Subcutaneous adipose tissue (tissue), 4 donors: ENCODE measurements around the gene DCBLD1. TPM values are rescaled to one million over a fixed set of nuclear protein-coding genes. Genes with fewer than 3 reads are reported as not detected.

Source experiments
- CTCF ChIP-seq: fragments of 450-650 bp; IDR thresholded peaks from one replicate; pipeline ENCODE4 v1.5.1; 2016; ENCODE audit warnings: low read depth, mild to moderate bottlenecking, control low read depth, antibody characterized with exemption, moderate library complexity
- small RNA-seq: library from RNA; depleted of rRNA; stranded (forward); fragments of <200 nt; gene quantifications from one replicate; pipeline ENCODE3, GENCODE V24; 2016
- total RNA-seq, 4 donors: library from RNA; depleted of rRNA; stranded (reverse); fragments of >200 nt; gene quantifications; one replicate each; pipeline ENCODE4 v1.1.0, GENCODE V29; 2016

DCBLD1 gene
- total RNA-seq, 4 donors from 2014 or later: 8.8 to 22.2 (median 18.6) TPM

GRCh38 chr6:117590447-117590846 is 108.0 kb downstream of the DCBLD1 start:
- TF ChIP-seq CTCF: no peak

GRCh38 chr6:117591405-117591804 is 108.9 kb downstream of the DCBLD1 start:
- no peak for TF ChIP-seq CTCF

- no peak for TF ChIP-seq CTCF
Observed at GRCh38 chr6:117592983-117593759, 110.7 kb downstream of the DCBLD1 start.

- no peak for TF ChIP-seq CTCF
Observed at GRCh38 chr6:117595099-117595923, 112.8 kb downstream of the DCBLD1 start.

- no peak for TF ChIP-seq CTCF
Observed at GRCh38 chr6:117597755-117598154, 115.3 kb downstream of the DCBLD1 start.

Small RNA genes within 50 kb of the gene (small RNA-seq; reads per million reads assigned to genes)
- gene RNU6-253P: not detected

Other genes starting within 250 kb of the DCBLD1 start
- gene VGLL2, start 217.1 kb upstream of the DCBLD1 start, total RNA-seq: not detected
- gene ROS1, start 56.7 kb upstream of the DCBLD1 start, total RNA-seq: under 1 TPM in 2 of 4 donors, not detected in 2; under 0.01 to 0.17 TPM
- gene GOPC, start 119.8 kb downstream of the DCBLD1 start, total RNA-seq: 10 to 100 TPM; 20.7 to 29.1 (median 23.9) TPM
- gene NUS1, start 192.8 kb downstream of the DCBLD1 start, total RNA-seq: 10 to 100 TPM; 17.2 to 39.5 (median 25.1) TPM